HEK293 (cell line): ENCODE data around the gene SNCAIP.

ENCODE experiments used
- ZBTB1 ChIP-seq: fragments of 450-650 bp; formaldehyde crosslinking; IDR thresholded peaks from 2 replicates; pipeline ENCODE4 v1.5.1; 2016; ENCODE audit warnings: missing biosample characterization, missing genetic modification characterization
- ZBTB17 ChIP-seq: fragments of 450-650 bp; formaldehyde crosslinking; IDR thresholded peaks from 2 replicates; pipeline ENCODE4 v1.5.1; 2016; ENCODE audit warnings: missing biosample characterization, missing genetic modification characterization
- ZFP3 ChIP-seq: fragments of 450-650 bp; formaldehyde crosslinking; IDR thresholded peaks from 2 replicates; pipeline ENCODE4 v1.5.1; 2016; ENCODE audit warnings: low read depth, missing biosample characterization, missing genetic modification characterization
- ZFP69B ChIP-seq: fragments of 450-650 bp; formaldehyde crosslinking; IDR thresholded peaks from 2 replicates; pipeline ENCODE4 v1.5.1; 2016; ENCODE audit warnings: missing biosample characterization, missing genetic modification characterization
- ZNF112 ChIP-seq: fragments of 450-650 bp; formaldehyde crosslinking; IDR thresholded peaks from 2 replicates; pipeline ENCODE4 v1.5.0; 2017; ENCODE audit warnings: missing biosample characterization, missing genetic modification characterization
- ZNF133 ChIP-seq: fragments of 450-650 bp; formaldehyde crosslinking; IDR thresholded peaks from 2 replicates; pipeline ENCODE4 v1.5.1; 2016; ENCODE audit warnings: missing biosample characterization, missing genetic modification characterization
- ZNF157 ChIP-seq: fragments of 450-650 bp; formaldehyde crosslinking; IDR thresholded peaks from 2 replicates; pipeline ENCODE4 v1.5.1; 2016; ENCODE audit warnings: missing biosample characterization, missing genetic modification characterization
- ZNF175 ChIP-seq: fragments of 450-650 bp; formaldehyde crosslinking; IDR thresholded peaks from 2 replicates; pipeline ENCODE4 v1.5.1; 2016; ENCODE audit warnings: missing biosample characterization, missing genetic modification characterization
- ZNF184 ChIP-seq: fragments of 450-650 bp; IDR thresholded peaks from 2 replicates; pipeline ENCODE4 v1.5.1; 2018; ENCODE audit warnings: missing biosample characterization, mild to moderate bottlenecking, missing genetic modification characterization
- ZNF239 ChIP-seq: fragments of 450-650 bp; formaldehyde crosslinking; IDR thresholded peaks from 2 replicates; pipeline ENCODE4 v1.5.1; 2016; ENCODE audit warnings: missing biosample characterization, missing genetic modification characterization
- ZNF292 ChIP-seq: fragments of 450-650 bp; formaldehyde crosslinking; IDR thresholded peaks from 2 replicates; pipeline ENCODE4 v1.5.1; 2016; ENCODE audit warnings: low read depth, missing biosample characterization, missing genetic modification characterization, borderline replicate concordance
- ZNF350 ChIP-seq: fragments of 450-650 bp; formaldehyde crosslinking; IDR thresholded peaks from 2 replicates; pipeline ENCODE4 v1.5.0; 2017; ENCODE audit warnings: missing biosample characterization, mild to moderate bottlenecking, missing genetic modification characterization
- ZNF423 ChIP-seq: fragments of 450-650 bp; formaldehyde crosslinking; IDR thresholded peaks from 2 replicates; pipeline ENCODE4 v1.5.1; 2016; ENCODE audit warnings: missing biosample characterization, missing genetic modification characterization
- ZNF521 ChIP-seq: fragments of 450-650 bp; formaldehyde crosslinking; IDR thresholded peaks from 2 replicates; pipeline ENCODE4 v1.5.1; 2017; ENCODE audit warnings: missing biosample characterization, mild to moderate bottlenecking, missing genetic modification characterization
- ZNF529 ChIP-seq: fragments of 450-650 bp; formaldehyde crosslinking; IDR thresholded peaks from 2 replicates; pipeline ENCODE4 v1.5.1; 2017; ENCODE audit warnings: missing genetic modification characterization, missing biosample characterization; ENCODE audit not compliant: insufficient replicate concordance
- ZNF555 ChIP-seq: fragments of 450-650 bp; formaldehyde crosslinking; conservative IDR thresholded peaks from 2 replicates; pipeline ENCODE4 v1.5.1; 2017; ENCODE audit warnings: missing biosample characterization, mild to moderate bottlenecking, missing genetic modification characterization, inconsistent platforms
- ZNF596 ChIP-seq: fragments of 450-650 bp; IDR thresholded peaks from 2 replicates; pipeline ENCODE4 v1.5.0; 2018; ENCODE audit warnings: missing biosample characterization, mild to moderate bottlenecking, missing genetic modification characterization, moderate library complexity
- ZNF600 ChIP-seq: fragments of 450-650 bp; formaldehyde crosslinking; IDR thresholded peaks from 2 replicates; pipeline ENCODE4 v1.5.1; 2016; ENCODE audit warnings: missing biosample characterization, missing genetic modification characterization
- ZNF658 ChIP-seq: fragments of 450-650 bp; formaldehyde crosslinking; IDR thresholded peaks from 2 replicates; pipeline ENCODE4; 2016; ENCODE audit warnings: missing biosample characterization, missing genetic modification characterization
- ZNF670 ChIP-seq: fragments of 450-650 bp; formaldehyde crosslinking; IDR thresholded peaks from 2 replicates; pipeline ENCODE4 v1.5.1; 2016; ENCODE audit warnings: missing biosample characterization, missing genetic modification characterization, low read depth
- ZNF701 ChIP-seq: fragments of 450-650 bp; formaldehyde crosslinking; IDR thresholded peaks from 2 replicates; pipeline ENCODE4 v1.5.1; 2016; ENCODE audit warnings: missing biosample characterization, missing genetic modification characterization
- ZNF707 ChIP-seq: fragments of 450-650 bp; formaldehyde crosslinking; IDR thresholded peaks from 2 replicates; pipeline ENCODE4 v1.5.1; 2016; ENCODE audit warnings: missing biosample characterization, missing genetic modification characterization
- ZNF777 ChIP-seq: fragments of 450-650 bp; formaldehyde crosslinking; IDR thresholded peaks from 2 replicates; pipeline ENCODE4 v1.5.1; 2017; ENCODE audit warnings: missing biosample characterization, missing genetic modification characterization, borderline replicate concordance
- ZSCAN16 ChIP-seq: fragments of 450-650 bp; formaldehyde crosslinking; IDR thresholded peaks from 2 replicates; pipeline ENCODE4 v1.5.1; 2016; ENCODE audit warnings: missing biosample characterization, missing genetic modification characterization
- TF ChIP-seq, protein P1 (sequence below): fragments of 450-650 bp; formaldehyde crosslinking; IDR thresholded peaks from 2 replicates; pipeline ENCODE4 v1.5.1; 2016; ENCODE audit warnings: missing biosample characterization, missing genetic modification characterization, borderline replicate concordance
- TF ChIP-seq, protein P2 (sequence below): fragments of 450-650 bp; formaldehyde crosslinking; IDR thresholded peaks from 2 replicates; pipeline ENCODE4 v1.5.1; 2016; ENCODE audit warnings: missing biosample characterization, missing genetic modification characterization
- TF ChIP-seq, protein P3 (sequence below): fragments of 450-650 bp; formaldehyde crosslinking; IDR thresholded peaks from 2 replicates; pipeline ENCODE4 v1.5.1; 2016; ENCODE audit warnings: missing biosample characterization, missing genetic modification characterization
- TF ChIP-seq, protein P4 (sequence below): fragments of 450-650 bp; formaldehyde crosslinking; IDR thresholded peaks from 2 replicates; pipeline ENCODE4 v1.5.1; 2016; ENCODE audit warnings: missing biosample characterization, missing genetic modification characterization
- TF ChIP-seq, protein P5 (sequence below): fragments of 450-650 bp; formaldehyde crosslinking; IDR thresholded peaks from 2 replicates; pipeline ENCODE4 v1.5.1; 2016; ENCODE audit warnings: missing biosample characterization, missing genetic modification characterization
- TF ChIP-seq, protein P6 (sequence below): fragments of 450-650 bp; formaldehyde crosslinking; IDR thresholded peaks from 2 replicates; pipeline ENCODE4 v1.5.1; 2016; ENCODE audit warnings: missing biosample characterization, missing genetic modification characterization

SNCAIP gene

DNA sequence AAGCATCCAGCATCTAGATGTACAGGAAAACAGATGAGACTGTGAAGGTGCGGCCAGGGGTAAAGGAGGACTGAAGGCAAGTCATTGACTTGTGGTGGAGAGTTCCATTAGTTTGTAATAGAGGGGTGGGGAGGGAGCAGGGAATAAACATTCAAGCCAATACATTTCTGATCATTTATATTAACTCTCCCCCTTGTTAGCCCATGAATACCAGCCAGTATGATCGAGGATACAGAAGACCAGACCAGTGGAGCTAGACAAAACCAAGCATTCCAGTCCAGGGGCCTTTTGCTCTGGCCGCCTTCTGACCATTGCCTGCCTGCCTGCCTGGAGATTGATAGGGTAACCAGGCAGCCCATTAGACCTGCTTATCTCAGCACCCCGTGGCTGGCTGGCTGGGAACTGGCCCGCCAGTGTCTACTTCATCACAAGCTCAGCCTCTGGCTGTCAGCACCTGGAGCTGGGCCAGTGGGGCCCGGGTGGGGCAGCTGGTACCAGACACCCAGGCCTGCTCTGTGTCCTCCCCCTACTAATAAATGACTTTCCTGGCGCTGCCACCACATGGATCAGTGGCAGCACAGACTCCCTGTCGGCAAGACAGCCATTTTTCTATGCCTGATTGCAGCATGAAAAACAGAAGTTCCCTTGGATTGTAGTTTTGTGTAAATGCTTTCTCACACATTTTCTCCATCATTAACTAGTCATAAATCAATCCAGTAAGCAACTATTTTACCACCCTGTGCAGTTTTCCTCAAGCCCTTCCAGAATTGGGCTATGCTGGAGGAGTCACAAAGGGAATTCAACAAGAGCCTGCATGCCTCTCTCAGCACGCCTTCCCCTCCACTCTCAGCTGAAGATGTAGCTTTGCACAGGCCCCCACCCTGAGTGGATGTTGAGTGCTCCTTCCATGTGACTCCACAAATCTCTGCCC is 181.3 kb downstream of the SNCAIP start (continued):
- no peak for TF ChIP-seq ZNF112 (tag by site-specific recombination)
- TF ChIP-seq, protein P1, sequence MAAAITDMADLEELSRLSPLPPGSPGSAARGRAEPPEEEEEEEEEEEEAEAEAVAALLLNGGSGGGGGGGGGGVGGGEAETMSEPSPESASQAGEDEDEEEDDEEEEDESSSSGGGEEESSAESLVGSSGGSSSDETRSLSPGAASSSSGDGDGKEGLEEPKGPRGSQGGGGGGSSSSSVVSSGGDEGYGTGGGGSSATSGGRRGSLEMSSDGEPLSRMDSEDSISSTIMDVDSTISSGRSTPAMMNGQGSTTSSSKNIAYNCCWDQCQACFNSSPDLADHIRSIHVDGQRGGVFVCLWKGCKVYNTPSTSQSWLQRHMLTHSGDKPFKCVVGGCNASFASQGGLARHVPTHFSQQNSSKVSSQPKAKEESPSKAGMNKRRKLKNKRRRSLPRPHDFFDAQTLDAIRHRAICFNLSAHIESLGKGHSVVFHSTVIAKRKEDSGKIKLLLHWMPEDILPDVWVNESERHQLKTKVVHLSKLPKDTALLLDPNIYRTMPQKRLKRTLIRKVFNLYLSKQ, result no peak
- 0 out of 2 replicates have a peak, but pooled peaks have one; percentile 49 for TF ChIP-seq ZFP69B (tag by site-specific recombination)
- TF ChIP-seq ZNF133 (tag by site-specific recombination), result no peak
- no peak for TF ChIP-seq ZNF670
- TF ChIP-seq ZNF184, result no peak
- no peak for TF ChIP-seq ZNF157 (tag by site-specific recombination)
- peak; percentile 85 for TF ChIP-seq ZNF600
- no peak for TF ChIP-seq ZNF658
- no peak for TF ChIP-seq ZSCAN16 (tag by site-specific recombination)
- no peak for TF ChIP-seq ZNF521 (tag by site-specific recombination)
- TF ChIP-seq, protein P2, sequence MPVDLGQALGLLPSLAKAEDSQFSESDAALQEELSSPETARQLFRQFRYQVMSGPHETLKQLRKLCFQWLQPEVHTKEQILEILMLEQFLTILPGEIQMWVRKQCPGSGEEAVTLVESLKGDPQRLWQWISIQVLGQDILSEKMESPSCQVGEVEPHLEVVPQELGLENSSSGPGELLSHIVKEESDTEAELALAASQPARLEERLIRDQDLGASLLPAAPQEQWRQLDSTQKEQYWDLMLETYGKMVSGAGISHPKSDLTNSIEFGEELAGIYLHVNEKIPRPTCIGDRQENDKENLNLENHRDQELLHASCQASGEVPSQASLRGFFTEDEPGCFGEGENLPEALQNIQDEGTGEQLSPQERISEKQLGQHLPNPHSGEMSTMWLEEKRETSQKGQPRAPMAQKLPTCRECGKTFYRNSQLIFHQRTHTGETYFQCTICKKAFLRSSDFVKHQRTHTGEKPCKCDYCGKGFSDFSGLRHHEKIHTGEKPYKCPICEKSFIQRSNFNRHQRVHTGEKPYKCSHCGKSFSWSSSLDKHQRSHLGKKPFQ (tag by site-specific recombination), result no peak
- no peak for TF ChIP-seq ZNF529 (tag by site-specific recombination)
- no peak for TF ChIP-seq ZNF175 (tag by site-specific recombination)
- TF ChIP-seq, protein P3, sequence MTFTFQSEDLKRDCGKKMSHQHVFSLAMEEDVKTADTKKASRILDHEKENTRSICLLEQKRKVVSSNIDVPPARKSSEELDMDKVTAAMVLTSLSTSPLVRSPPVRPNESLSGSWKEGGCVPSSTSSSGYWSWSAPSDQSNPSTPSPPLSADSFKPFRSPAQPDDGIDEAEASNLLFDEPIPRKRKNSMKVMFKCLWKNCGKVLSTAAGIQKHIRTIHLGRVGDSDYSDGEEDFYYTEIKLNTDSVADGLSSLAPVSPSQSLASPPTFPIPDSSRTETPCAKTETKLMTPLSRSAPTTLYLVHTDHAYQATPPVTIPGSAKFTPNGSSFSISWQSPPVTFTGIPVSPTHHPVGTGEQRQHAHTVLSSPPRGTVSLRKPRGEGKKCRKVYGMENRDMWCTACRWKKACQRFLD (tag by site-specific recombination), result no peak
- no peak for TF ChIP-seq ZNF596
- TF ChIP-seq, protein P4, sequence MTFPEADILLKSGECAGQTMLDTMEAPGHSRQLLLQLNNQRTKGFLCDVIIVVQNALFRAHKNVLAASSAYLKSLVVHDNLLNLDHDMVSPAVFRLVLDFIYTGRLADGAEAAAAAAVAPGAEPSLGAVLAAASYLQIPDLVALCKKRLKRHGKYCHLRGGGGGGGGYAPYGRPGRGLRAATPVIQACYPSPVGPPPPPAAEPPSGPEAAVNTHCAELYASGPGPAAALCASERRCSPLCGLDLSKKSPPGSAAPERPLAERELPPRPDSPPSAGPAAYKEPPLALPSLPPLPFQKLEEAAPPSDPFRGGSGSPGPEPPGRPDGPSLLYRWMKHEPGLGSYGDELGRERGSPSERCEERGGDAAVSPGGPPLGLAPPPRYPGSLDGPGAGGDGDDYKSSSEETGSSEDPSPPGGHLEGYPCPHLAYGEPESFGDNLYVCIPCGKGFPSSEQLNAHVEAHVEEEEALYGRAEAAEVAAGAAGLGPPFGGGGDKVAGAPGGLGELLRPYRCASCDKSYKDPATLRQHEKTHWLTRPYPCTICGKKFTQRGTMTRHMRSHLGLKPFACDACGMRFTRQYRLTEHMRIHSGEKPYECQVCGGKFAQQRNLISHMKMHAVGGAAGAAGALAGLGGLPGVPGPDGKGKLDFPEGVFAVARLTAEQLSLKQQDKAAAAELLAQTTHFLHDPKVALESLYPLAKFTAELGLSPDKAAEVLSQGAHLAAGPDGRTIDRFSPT, result no peak
- no peak for TF ChIP-seq ZNF292 (tag by site-specific recombination)
- TF ChIP-seq ZBTB1, result no peak
- peak; percentile 67; the same call in 1 of the 2 replicates for TF ChIP-seq ZNF423 (tag by site-specific recombination)
- TF ChIP-seq ZNF777 (tag by site-specific recombination), result no peak
- TF ChIP-seq, protein P5, sequence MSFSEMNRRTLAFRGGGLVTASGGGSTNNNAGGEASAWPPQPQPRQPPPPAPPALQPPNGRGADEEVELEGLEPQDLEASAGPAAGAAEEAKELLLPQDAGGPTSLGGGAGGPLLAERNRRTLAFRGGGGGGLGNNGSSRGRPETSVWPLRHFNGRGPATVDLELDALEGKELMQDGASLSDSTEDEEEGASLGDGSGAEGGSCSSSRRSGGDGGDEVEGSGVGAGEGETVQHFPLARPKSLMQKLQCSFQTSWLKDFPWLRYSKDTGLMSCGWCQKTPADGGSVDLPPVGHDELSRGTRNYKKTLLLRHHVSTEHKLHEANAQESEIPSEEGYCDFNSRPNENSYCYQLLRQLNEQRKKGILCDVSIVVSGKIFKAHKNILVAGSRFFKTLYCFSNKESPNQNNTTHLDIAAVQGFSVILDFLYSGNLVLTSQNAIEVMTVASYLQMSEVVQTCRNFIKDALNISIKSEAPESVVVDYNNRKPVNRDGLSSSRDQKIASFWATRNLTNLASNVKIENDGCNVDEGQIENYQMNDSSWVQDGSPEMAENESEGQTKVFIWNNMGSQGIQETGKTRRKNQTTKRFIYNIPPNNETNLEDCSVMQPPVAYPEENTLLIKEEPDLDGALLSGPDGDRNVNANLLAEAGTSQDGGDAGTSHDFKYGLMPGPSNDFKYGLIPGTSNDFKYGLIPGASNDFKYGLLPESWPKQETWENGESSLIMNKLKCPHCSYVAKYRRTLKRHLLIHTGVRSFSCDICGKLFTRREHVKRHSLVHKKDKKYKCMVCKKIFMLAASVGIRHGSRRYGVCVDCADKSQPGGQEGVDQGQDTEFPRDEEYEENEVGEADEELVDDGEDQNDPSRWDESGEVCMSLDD (tag by site-specific recombination), result no peak
- TF ChIP-seq ZNF239 (tag by site-specific recombination), result no peak
- no peak for TF ChIP-seq ZFP3 (tag by site-specific recombination)
- TF ChIP-seq ZNF350 (tag by site-specific recombination), result no peak
- no peak for TF ChIP-seq ZNF701 (tag by site-specific recombination)
- TF ChIP-seq ZBTB17 (tag by site-specific recombination), result peak; percentile 63
- TF ChIP-seq, protein P6, sequence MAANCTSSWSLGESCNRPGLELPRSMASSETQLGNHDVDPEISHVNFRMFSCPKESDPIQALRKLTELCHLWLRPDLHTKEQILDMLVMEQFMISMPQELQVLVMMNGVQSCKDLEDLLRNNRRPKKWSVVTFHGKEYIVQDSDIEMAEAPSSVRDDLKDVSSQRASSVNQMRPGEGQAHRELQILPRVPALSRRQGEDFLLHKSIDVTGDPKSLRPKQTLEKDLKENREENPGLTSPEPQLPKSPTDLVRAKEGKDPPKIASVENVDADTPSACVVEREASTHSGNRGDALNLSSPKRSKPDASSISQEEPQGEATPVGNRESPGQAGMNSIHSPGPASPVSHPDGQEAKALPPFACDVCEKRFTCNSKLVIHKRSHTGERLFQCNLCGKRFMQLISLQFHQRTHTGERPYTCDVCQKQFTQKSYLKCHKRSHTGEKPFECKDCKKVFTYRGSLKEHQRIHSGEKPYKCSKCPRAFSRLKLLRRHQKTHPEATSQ, result no peak
- TF ChIP-seq ZNF707 (tag by site-specific recombination), result no peak
- no peak for TF ChIP-seq ZNF555
